Measurements from ENCODE around the gene SENP8.

DNA sequence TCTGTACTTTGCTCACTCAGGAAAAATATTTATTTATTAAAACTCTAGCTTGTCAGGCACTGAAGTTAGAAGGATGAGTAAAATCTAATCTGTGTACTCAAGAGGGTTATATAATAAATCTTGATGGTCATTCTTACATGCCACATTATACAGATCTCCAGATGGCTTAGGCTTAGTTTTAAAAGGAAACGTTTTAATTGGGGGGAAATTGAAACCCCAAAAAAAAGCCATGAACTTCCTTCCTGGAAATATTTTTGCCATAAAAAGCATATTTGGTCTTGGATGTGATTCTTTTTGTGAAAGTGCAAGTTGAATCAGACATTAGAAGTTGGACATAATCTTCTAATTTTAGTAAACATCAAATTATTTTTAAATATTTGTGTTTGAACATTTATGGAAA lies 6.0 kb downstream of the SENP8 start:
- TF ChIP-seq, protein P1, sequence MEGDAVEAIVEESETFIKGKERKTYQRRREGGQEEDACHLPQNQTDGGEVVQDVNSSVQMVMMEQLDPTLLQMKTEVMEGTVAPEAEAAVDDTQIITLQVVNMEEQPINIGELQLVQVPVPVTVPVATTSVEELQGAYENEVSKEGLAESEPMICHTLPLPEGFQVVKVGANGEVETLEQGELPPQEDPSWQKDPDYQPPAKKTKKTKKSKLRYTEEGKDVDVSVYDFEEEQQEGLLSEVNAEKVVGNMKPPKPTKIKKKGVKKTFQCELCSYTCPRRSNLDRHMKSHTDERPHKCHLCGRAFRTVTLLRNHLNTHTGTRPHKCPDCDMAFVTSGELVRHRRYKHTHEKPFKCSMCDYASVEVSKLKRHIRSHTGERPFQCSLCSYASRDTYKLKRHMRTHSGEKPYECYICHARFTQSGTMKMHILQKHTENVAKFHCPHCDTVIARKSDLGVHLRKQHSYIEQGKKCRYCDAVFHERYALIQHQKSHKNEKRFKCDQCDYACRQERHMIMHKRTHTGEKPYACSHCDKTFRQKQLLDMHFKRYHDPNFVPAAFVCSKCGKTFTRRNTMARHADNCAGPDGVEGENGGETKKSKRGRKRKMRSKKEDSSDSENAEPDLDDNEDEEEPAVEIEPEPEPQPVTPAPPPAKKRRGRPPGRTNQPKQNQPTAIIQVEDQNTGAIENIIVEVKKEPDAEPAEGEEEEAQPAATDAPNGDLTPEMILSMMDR (IDR thresholded peaks at IDR 0.05) = no peak
- TF ChIP-seq EP300 (IDR thresholded peaks at IDR 0.05) = no peak
